Hindlimb muscle (tissue), 1 donor: ENCODE results near the gene MPV17L2. TPM values are rescaled to one million over a fixed set of nuclear protein-coding genes. Genes with fewer than 3 reads are reported as not detected.
A peak's percentile ranks its signal among the peaks of the same experiment; 100 is the strongest.

Experiments used
- DNase-seq: peaks from one replicate; pipeline ENCODE4 v3.0.0-alpha.2; 2013
- polyA plus RNA-seq: library from polyadenylated mRNA; unstranded; fragments of 120-200 nt; gene quantifications from one replicate; pipeline ENCODE4 v1.2.1, GENCODE V29; 2013; ENCODE audit not compliant: insufficient read length

The MPV17L2 gene
- polyA plus RNA-seq, 1 donor, result 6.5 TPM

GRCh38 chr19:18160971-18161635 is 31.9 kb upstream of the MPV17L2 start:
- peak; percentile 73 for DNase-seq

GRCh38 chr19:18161636-18162002 is 31.4 kb upstream of the MPV17L2 start:
- no peak for DNase-seq

GRCh38 chr19:18164072-18164471 is 28.9 kb upstream of the MPV17L2 start:
- DNase-seq, result no peak

- no peak for DNase-seq
Measured at GRCh38 chr19:18165794-18166544, 27.0 kb upstream of the MPV17L2 start.

GRCh38 chr19:18167011-18167410 is 26.0 kb upstream of the MPV17L2 start:
- no peak for DNase-seq

- DNase-seq, result no peak
Measured at GRCh38 chr19:18167975-18168645, 24.9 kb upstream of the MPV17L2 start.

GRCh38 chr19:18168673-18169381 is 24.2 kb upstream of the MPV17L2 start:
- DNase-seq, result no peak

GRCh38 chr19:18170714-18171255 is 22.2 kb upstream of the MPV17L2 start:
- DNase-seq, result no peak

GRCh38 chr19:18171605-18172327 is 21.3 kb upstream of the MPV17L2 start:
- DNase-seq, result no peak

GRCh38 chr19:18172331-18173053 is 20.5 kb upstream of the MPV17L2 start:
- DNase-seq, result no peak

GRCh38 chr19:18173054-18173571 is 19.9 kb upstream of the MPV17L2 start:
- no peak for DNase-seq

GRCh38 chr19:18173572-18174288 is 19.3 kb upstream of the MPV17L2 start, which contains the start of gene IFI30:
Gene IFI30 (plus strand): TSS chr19:18173813. CDS start chr19:18173842, 29 bp downstream.
- no peak for DNase-seq

- no peak for DNase-seq
Measured at GRCh38 chr19:18174983-18175382, 18.0 kb upstream of the MPV17L2 start.

- DNase-seq, result no peak
Measured at GRCh38 chr19:18176367-18177310, 16.4 kb upstream of the MPV17L2 start.

GRCh38 chr19:18179957-18180356 is 13.1 kb upstream of the MPV17L2 start:
- DNase-seq, result no peak

- DNase-seq, result no peak
Measured at GRCh38 chr19:18183529-18183928, 9.5 kb upstream of the MPV17L2 start.

GRCh38 chr19:18185538-18185937 is 7.5 kb upstream of the MPV17L2 start:
- no peak for DNase-seq

GRCh38 chr19:18190278-18190677 is 2.7 kb upstream of the MPV17L2 start:
- DNase-seq, result no peak

- DNase-seq, result no peak
Measured at GRCh38 chr19:18191640-18192062, 1.4 kb upstream of the MPV17L2 start.
